Daoy (cell line): Measurements from ENCODE around the gene SLC34A1. TPM values are rescaled to one million over a fixed set of nuclear protein-coding genes. Genes with fewer than 3 reads are reported as not detected.
"Not testable (repeated sequence)": the region's sequence is repeated elsewhere in the genome, so short reads cannot be mapped to it uniquely, and the experiment has no call there.

Source experiments
- DNase-seq: peaks from one replicate; pipeline ENCODE4 v3.0.0-alpha.2; 2015; ENCODE audit warnings: low read depth
- total RNA-seq: library from RNA; depleted of rRNA; stranded (reverse); fragments of >200 nt; shearing (Covaris generic); gene quantifications from 2 replicates; pipeline ENCODE4 v1.2.3, GENCODE V29; 2014

Gene SLC34A1
- total RNA-seq, 1 experiment from 2014 or later = not detected

DNA sequence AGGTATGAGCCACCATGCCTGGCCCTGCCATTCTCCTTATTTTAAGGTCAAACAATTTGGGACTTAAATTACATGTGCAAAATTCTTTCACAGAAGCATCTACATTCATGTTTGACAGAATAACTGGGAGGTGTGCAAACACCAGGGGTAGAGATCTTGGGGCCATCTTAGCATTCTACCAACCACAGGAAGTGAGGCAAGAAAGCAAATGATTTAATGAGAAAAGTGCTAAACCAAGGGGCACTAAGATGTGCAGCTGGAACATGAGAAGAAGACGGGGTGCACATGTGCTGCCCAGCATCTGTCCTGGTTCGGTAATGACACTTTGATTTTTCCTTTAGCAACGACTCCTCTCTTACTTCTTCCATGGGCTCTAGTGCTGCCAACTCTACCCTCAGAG lies 26.3 kb downstream of the SLC34A1 start:
- DNase-seq = no peak

DNA sequence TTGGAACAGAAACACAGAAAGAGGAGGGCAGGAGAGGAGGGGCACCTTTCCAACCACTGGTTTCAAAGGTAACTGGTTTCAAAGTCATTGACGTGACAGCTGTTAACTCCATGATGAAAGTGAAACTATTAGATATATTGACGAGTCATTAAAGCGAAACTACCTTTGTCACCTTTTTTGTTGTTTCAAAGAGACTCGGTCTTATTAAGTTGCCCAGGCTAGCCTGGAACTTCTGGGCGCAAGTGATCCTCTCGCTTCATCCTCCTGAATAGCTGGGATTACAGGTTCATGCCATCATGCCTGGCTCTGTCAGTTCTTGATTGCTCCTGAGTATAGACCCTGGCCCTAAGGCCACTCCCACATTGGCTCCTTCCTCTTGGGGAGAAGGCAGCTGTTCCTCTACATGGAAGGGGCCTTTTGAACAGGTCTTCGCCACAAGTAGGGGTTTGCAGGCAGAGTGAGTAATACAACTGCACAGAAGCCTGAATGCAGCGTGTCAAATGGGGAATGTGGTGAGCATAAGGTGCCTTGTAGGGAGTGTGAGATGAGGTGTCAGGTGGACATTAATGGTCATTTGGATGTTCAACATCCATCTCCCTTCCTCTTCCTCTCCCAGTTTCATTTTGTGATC lies 28.5 kb downstream of the SLC34A1 start:
- DNase-seq = no peak

DNA sequence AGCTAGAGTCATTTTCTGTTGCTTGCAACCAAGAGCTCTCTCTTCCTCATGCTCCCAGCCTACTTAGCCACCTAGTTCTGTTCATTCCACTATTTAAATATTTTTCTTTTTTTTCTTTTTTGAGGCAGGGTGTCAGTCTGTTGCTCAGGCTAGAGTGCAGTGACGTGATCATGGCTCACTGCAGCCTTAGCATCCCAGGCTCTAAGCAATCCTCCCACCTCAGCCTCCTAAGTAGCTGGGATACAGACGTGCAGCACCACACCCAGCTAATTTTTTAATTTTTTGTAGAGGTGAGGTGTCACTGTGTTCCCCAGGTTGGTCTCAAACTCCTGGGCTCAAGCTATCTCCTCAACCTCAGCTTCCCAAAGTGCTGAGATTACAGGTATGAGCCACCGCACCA lies 30.2 kb downstream of the SLC34A1 start:
- DNase-seq = no peak

DNA sequence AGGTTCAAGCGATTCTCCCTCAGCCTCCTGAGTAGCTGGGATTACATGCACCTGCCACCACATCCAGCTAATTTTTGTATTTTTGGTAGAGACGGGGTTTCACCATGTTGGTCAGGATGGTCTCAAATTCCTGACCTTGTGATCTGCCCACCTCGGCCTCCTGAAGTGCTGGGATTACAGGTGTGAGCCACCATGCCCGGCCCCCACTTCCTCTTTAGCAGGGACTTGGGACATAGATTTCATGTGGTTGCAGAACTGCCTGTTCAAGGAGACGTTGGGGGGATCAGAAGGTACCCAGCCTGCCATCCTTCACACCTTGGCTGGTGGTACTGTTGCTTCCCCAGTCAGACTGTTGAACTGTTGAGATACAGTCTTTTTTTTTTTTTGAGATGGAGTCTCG lies 32.8 kb downstream of the SLC34A1 start:
- DNase-seq = not testable (repeated sequence)

DNA sequence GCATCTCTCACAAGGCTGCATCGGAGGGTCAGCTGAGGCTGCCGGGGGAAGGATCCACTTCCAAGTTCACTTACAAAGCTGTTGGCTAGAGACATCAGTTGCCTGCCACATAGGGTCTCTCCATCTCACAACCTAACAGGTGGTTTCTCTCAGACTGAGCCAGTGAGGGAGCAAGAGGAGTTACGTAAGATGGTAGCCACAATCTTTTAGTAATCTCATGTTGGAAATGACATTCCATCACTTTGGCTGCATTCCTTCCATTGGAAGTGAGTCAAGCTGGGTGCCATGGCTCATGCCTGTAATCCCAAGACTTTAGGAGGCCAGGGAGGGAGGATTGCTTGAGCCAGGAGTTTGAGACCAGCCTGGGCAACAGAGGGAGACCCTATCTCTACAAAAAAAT lies 34.8 kb downstream of the SLC34A1 start:
- no peak for DNase-seq

DNA sequence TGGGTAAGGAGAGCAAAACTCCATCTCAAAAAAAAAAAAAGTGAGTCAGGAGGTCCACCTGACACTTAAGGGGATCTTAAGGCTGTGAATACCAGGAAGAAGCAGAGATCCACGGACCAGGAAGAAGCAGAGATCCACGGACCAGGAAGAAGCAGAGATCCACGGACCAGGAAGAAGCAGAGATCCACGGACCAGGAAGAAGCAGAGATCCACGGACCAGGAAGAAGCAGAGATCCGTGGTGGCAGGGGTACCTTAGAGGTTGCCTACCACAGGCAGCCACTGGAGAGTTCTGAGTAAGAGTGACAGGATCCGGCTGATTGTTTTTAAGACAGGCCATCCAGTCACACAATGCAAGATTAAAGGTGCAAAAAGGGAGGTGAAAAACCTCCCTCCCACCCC lies 36.2 kb downstream of the SLC34A1 start:
- DNase-seq = not testable (repeated sequence)

DNA sequence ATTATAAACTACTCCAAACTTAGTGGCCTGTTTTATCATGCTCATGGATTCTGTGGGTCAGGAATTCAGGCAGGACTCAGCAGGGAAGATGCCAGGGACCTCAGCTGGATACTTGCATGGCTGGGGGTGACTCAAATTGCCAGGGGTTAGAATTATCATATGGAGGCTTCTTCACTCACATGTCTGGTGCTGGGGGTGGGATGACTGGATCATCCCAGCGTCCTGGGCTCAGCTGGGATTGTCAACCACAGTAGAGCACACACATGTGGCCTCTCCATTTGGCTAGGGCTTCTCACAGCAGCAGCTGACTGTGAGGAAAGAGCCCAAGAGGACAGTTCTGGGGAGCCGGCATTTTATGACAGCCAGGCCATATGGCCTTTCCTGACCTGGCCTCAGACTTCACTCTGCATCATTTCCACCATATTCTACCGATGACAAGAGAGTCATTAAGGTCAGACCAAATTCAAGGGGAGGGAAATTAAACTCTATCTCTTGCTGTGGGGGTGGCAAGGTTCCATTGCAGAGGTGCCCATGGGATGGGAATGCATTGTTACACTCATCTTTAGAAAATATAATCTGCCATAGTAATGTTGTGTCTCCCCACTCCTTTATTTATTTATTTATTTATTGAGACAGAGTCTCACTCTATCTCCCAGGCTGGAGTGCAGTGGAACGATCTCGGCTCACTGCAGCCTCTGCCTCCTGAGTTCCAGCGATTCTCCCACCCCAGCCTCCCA lies 37.0 kb downstream of the SLC34A1 start:
- DNase-seq = no peak

DNA sequence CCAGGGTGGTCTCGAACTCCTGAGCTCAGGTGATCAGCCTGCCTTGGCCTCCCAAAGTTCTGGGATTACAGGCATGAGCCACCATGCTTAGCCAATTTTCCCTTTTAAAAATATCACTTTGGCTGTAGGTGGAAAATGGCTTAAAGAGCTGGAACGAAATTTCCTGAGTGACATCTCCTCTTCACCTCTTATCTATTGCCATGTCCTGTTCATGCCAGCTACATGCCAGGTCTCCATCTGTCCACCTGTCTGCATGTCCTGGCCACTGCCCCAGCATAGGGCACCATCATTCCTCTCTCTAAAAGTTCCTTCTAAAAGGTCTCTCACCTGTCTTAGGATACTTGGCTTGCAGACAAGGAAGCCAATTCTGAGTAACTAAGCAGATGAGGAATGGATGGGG lies 39.4 kb downstream of the SLC34A1 start:
- DNase-seq = no peak

DNA sequence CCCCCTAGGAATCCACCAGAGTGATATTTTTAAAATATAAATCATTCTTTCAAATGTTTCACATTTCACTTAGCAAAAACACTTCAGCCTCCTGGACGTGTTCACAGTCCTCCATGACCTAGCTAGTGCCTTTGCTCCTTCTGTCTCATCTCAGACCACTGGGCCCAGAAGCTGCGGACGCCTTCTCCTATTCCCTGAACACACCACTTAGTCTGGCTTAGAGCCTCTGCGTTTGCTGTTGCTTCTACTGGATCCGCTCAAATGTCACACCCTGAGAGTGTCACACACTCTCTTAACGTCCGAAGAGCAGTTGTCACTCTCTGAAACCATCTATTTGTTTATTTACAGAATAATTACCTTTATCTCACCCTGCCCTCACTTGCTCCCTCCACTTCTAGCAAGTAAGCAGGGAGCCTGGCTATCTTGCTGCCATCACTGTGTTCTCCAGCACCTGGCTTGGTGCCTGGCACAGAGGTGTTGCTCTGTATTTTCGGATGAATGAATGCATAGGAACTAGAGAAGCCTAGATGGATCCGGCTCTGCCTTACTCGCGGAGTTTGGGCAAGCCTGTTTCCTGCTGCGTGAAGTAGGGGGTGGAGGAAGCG lies 41.1 kb downstream of the SLC34A1 start:
- DNase-seq = no peak

DNA sequence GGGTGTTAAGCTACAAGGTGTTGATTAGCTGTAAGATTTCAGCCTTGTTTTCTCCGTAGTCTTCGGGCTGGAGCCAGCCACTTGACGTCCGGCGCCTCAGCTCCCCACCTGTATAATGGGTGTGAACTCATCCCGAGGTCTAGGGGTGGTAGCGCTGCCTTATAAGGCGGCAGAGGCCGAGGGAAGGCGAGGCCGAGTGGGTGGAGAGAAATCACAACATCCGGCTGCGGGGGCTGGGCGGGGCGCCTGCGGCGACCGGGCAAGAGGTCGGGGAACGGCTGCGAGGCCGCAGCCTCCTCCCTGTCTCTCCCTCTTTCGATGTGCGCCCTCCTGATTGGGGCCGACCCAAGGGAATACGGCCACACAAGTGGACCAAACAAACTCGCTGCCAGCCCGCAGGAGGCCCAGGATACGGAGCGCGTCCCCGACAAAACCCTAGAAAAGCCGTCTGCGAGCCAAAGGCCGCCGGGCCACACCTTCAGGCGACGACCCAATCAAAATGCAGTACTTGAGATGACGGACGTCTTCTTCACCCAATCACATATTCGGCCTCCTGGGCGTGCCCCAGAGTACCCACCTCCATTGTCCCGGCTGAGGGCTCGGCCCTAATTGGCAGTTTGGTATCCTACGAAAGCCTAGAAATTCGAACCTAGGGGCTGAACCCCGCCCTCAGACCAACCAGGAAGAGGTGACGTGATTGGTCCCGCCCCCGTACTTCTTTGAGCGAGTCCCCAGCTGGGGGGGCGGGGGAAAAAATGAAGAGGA lies 41.7 kb downstream of the SLC34A1 start:
- DNase-seq = peak; percentile 100

DNA sequence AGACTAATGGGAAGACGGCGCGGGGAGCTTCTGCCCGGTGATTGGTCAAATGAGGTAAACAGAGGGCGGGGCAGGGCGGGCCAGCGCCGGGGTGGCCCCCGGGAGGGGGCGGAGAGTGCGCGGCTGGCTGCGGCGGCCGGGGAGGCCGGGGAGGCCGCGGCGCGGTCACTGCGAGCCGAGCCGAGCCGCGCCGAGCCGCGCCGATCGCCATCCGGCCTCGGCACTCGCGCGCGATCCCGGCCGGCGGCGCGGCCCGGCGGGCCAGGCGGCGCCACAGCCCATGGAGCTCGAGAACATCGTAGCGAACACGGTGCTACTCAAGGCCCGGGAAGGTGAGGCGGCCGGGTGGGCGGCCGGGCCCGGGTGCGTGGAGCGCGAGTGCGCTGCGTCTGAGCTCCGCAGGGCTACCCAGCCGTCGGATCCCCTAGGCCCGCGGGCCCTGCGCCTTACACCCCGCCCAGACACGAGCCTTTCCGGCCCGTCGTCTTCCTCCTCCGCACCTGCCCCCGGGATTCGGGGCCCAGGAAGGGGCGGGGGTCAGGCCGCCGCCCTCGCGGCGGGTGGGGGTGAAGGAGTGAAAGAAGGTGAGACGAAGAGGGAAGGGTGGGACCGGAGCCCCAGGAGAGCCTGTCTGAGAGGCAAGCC lies 42.5 kb downstream of the SLC34A1 start, which contains the start of gene GRK6:
Gene GRK6, plus strand, starts transcription at position 111 of the 645 bp plus-strand sequence. Its CDS starts 170 bp downstream, at position 281.
- peak; percentile 59 for DNase-seq

DNA sequence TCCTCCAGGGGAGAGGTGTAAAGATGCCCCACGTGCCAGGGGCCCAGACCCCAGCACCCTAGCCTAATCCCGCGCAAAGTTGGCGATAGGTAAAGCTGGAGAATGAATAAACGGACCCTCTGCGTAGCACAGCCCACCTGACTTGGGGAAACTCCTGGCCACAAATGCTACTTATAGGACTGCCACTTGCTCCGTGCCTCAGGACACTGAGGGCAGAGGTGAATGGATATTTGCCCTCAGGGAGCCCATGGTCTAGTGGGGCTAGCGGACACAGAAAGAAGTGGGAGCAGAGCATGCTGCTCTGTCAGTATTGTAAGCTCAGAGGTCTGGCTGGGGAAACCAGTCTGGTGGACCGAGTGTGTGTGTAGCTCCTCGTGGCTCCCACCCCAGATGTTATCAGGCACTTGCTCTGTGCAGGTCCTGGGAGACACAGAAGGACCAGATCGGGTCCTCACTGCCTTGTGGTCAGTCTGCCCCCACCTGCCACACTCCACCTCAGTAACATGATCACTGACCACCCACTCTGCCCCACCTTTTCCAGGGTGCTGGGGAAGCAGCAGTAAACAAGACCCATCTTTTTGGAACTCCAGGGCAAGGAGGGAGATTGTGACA lies 43.1 kb downstream of the SLC34A1 start:
- no peak for DNase-seq

DNA sequence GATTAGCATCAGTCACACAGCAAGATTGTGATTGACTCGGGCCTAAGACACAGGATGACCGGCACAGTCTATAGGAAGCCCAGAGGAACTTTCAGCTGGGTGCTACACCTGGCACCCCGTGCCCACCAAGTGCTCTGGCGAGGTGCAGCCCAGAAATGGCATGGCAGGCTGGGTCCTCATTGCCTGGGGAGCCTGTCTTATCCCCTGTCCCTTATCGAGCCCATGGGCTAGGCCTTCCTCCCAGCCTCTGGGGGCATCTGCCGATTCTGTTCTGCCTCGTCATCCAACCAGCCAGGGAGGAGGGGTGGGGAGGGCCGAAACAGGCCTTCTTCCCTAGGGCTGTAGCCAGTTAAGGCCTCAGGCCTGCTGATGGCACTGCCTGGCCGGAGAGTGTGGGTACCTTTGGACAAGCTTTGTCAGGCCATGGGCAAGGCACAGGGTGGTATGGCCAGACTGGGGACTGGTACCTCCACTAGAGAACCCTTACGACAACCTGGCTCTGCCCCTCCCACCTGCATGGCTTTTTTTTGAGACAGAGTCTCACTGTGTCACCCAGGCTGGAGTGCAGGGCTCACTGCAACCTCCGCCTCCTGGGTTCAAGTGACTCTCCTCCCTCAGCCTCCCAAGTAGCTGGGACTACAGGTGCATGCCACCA lies 43.8 kb downstream of the SLC34A1 start:
- DNase-seq = no peak

DNA sequence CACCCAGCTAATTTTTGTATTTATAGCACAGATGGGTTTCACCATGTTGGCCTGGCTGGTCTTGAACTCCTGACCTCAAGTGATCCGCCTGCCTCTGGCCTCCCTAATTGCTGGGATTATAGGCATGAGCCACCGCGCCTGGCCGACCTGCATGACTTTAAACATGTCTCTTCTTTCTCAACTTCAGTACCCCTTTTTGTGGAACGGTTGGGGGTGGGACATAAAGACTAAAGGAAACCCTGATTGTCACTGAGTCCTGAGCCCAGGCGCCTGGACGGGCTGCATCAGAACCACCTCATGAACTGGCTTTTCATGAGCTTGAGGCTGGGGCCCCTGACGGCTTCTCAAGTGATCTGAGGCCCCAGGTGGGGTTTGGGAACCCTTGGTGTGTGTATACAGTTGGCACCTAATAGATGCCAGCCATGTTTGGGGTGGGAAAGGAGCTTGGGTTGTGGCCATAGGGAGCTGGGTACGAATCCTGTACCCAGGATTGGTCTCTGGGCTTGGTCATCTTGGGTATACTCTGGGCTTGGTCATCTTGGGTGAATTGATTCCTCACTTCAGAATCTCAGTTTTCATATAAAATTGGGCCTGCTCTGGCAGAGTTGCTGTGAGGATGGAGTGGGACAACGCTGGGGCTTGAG lies 44.5 kb downstream of the SLC34A1 start:
- no peak for DNase-seq

DNA sequence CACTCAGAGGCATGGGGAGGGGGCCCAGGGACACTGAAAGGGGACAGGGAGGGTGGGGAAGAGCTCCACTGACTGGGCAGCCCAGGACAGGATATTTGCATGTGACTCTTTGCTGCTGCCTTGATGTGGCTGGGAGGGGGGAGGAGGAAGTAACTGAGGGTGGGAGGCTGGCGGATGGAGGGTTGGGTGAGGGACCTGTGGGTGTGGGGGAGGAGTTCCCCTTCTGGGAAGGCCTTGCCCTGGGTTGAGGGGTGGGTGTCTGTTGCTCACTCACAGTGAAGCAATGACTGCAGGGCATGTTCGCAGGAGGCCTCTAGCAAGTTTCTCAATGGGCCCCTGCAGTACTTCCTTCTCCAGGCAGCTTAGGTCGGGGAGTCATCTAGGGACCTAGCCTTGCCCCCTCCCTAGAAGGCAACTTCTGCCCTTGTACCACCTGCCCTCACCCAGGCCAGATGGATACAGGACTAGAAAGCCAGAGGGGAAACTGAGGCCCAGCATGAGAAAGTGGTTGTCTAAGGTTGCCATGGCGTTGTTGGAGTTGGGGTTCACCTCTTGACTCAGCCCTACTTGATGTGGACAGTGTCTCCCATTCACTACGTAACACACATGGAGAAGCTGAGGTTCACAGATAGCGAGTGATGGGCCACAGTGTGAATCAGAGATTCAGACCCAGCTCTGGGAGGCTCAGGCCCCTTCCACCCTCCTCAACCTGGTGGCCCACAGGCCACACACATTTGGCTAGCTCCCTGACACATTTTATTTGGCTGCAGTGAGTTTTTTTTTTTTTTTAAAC lies 45.2 kb downstream of the SLC34A1 start:
- DNase-seq = no peak

DNA sequence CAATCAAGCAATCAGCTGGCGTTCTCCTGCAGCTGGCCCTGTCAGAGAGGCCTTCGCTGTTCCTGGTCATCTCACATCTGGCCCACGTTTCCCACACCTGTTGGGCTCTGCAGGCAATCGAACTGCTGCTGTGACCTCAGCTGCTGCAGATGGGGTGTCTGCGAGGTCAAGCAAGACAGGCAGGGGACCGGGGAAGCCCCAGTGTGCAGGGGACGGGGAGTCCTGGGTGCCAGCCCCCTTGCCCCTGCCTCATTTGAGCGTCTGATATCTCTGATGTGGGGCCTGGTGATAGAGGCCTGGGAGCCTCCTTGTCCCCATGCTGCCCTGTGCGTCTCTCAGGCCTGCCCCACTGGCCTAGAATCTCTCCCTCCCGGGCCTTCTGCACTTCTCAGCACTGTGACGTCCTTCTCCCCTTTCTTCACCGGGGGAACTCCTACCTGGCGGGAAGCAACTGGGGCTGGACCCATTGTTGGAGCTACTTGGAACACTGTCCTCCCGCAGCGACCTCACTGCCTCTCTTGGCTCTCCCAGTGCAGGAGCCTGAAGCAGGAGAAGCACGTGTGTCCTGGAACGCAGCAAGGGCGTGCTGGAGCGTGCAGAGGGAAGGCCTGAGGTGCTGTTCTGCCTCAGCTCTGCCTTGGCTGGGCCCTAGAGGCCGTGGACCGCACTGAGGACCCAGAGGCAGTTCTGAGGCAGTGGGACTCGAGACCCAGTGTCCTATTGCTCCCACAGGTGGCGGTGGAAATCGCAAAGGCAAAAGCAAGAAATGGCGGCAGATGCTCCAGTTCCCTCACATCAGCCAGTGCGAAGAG lies 46.1 kb downstream of the SLC34A1 start:
- no peak for DNase-seq

DNA sequence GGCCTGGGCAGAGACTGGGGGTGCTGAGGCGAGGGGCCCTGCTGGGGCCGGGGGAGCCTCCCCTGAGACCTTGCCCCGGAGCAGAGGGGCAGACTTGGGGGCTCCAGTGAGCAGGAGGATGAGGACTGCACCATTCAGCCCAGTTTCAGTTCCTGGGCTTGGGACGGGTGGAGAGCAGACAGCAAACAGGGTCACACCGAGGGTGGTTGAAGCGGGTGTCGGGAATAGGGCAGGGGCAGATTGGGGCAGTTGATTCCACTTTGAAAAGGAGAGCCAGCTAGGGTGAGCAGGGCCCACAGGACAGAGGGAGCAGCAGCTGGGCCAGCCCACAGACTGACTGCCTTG lies 46.7 kb downstream of the SLC34A1 start:
- no peak for DNase-seq

DNA sequence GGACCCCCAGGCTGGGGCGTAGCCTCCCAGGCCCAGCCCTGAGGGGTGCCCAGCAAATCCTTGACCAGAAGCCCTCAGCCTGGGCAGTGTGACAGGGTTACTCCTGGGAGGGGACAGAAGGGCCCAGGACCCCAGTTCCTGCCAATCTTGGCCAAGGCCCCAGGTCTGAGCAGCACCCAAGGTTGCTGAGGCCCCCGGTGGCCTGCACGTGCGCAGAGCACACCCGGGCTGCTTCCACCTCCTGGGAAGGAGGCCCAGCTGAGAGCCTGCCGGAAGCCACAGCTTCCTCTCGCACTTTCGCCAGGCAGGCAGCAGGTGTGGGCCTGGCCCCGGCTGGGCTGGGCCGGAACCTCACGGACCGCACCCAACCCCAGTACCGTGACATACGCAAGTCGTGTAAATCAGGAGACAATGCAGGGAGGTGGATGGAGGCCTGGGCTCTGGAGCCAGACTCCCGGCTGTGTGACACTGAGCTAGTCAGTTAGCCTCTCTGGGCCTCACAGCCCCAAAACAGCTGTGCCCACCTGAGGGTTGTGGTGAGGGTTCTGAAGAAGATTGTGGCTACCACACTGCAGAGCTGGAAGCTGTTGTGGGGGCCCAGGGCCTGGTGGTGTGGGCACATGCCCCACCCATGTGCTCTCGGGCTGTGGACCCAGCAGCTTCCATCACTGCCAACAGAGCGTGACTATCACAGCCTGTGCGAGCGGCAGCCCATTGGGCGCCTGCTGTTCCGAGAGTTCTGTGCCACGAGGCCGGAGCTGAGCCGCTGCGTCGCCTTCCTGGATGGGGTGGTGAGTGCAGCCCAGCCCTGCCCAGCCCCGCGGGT lies 47.3 kb downstream of the SLC34A1 start:
- DNase-seq = no peak
